ENCODE measurements around the gene ERO1B. TPM values are rescaled to one million over a fixed set of nuclear protein-coding genes. Genes with fewer than 3 reads are reported as not detected.
"Not testable (repeated sequence)": the region's sequence is repeated elsewhere in the genome, so short reads cannot be mapped to it uniquely, and the experiment has no call there.

The ERO1B gene
- total RNA-seq, 4 donors from 2014 or later, result 4.6 to 15.7 (median 8.5) TPM

GRCh38 chr1:236201786-236202185, 80.0 kb downstream of the ERO1B start:
- intact Hi-C loops (cut with DNase I; ENCODE audit: low total_unique reads) (no loop called here), in situ Hi-C loops (cut with MboI; ENCODE audit: low pct_ligation_motif_present in 1 of 4, low pct_unique_long_range_greater_than_20kb in 1 of 4, low sequenced_read_pairs in 3 of 4) (no loop called here)
- TF ChIP-seq EP300 (IDR thresholded peaks at IDR 0.05; ENCODE audit: low read depth) (no peak), POLR2A (IDR thresholded peaks at IDR 0.05) (no peak), POLR2AphosphoS5 (IDR thresholded peaks at IDR 0.05) (no peak), CTCF (IDR thresholded peaks at IDR 0.05) (no peak)
- no peak overlapping the region for H3K27ac ChIP-seq
- H3K27me3 ChIP-seq, result no peaks in the 10 kb centered on the region
- WGBS, 2 donors (ENCODE audit: low coverage in 1 of 2), result 93% methylated on average over 1 of the region's 1 CpG; no CpG with 5 or more reads in 1 of the 2 donors
- no peaks in the 10 kb centered on the region for H3K4me1 ChIP-seq
- H3K36me3 ChIP-seq, result peaks cover 0 to 40% (median 0%) of the 10 kb centered on the region in 4 donors
- no peak overlapping the region for H3K4me3 ChIP-seq
- H3K9me3 ChIP-seq, result peaks cover 17 to 28% of the 10 kb centered on the region in 2 donors
- no peak for DNase-seq

- DNase-seq, result no peak
- TF ChIP-seq CTCF (IDR thresholded peaks at IDR 0.05), result no peak
- no peak for TF ChIP-seq EP300 (IDR thresholded peaks at IDR 0.05; ENCODE audit: low read depth)
- TF ChIP-seq POLR2AphosphoS5 (IDR thresholded peaks at IDR 0.05), result no peak
- no peak for TF ChIP-seq POLR2A (IDR thresholded peaks at IDR 0.05)
- no peak overlapping the region for H3K4me3 ChIP-seq
- H3K27ac ChIP-seq, result no peak overlapping the region
- in situ Hi-C loops (cut with MboI; ENCODE audit: low pct_ligation_motif_present in 1 of 4, low pct_unique_long_range_greater_than_20kb in 1 of 4, low sequenced_read_pairs in 3 of 4) (no loop called here), intact Hi-C loops (cut with DNase I; ENCODE audit: low total_unique reads) (no loop called here)
- no peaks in the 10 kb centered on the region for H3K4me1 ChIP-seq
- no peaks in the 10 kb centered on the region for H3K27me3 ChIP-seq
- H3K36me3 ChIP-seq, result peaks cover 0 to 40% (median 0%) of the 10 kb centered on the region in 4 donors
- H3K9me3 ChIP-seq, result peaks cover 17 to 28% of the 10 kb centered on the region in 2 donors
Measured at GRCh38 chr1:236200925-236201324, 80.8 kb downstream of the ERO1B start.

- 80 to 91% methylated on average over 1 to 2 of the region's 2 CpGs for WGBS, 2 donors (ENCODE audit: low coverage in 1 of 2)
- Histone ChIP-seq H3K27me3 (no peaks in the 10 kb centered on the region), H3K27ac (no peak overlapping the region), H3K9me3 (peaks cover 0 to 6% of the 10 kb centered on the region in 2 donors), H3K4me1 (no peaks in the 10 kb centered on the region), H3K36me3 (peaks cover 0 to 16% (median 0%) of the 10 kb centered on the region in 4 donors), H3K4me3 (no peak overlapping the region)
- DNase-seq, result no peak
- intact Hi-C loops (cut with DNase I; ENCODE audit: low total_unique reads), result no loop called here
- no peak for TF ChIP-seq POLR2A (IDR thresholded peaks at IDR 0.05)
- TF ChIP-seq CTCF (IDR thresholded peaks at IDR 0.05), result no peak
- no peak for TF ChIP-seq EP300 (IDR thresholded peaks at IDR 0.05; ENCODE audit: low read depth)
- no peak for TF ChIP-seq POLR2AphosphoS5 (IDR thresholded peaks at IDR 0.05)
- in situ Hi-C loops (cut with MboI; ENCODE audit: low pct_ligation_motif_present in 1 of 4, low pct_unique_long_range_greater_than_20kb in 1 of 4, low sequenced_read_pairs in 3 of 4), result no loop called here
Measured at GRCh38 chr1:236193184-236193583, 88.6 kb downstream of the ERO1B start.

- not testable (repeated sequence) for DNase-seq
- H3K36me3 ChIP-seq, result peaks cover 0 to 15% (median 0%) of the 10 kb centered on the region in 4 donors
- WGBS, 2 donors (ENCODE audit: low coverage in 1 of 2), result 91 to 100% methylated on average over 1 of the region's 1 CpG
Measured at GRCh38 chr1:236188084-236188483, 93.7 kb downstream of the ERO1B start.

GRCh38 chr1:236186471-236186870, 95.3 kb downstream of the ERO1B start:
- H3K27ac ChIP-seq; in situ Hi-C loops (cut with MboI; ENCODE audit: low pct_ligation_motif_present in 1 of 4, low pct_unique_long_range_greater_than_20kb in 1 of 4, low sequenced_read_pairs in 3 of 4); H3K4me3 ChIP-seq; DNase-seq; H3K9me3 ChIP-seq; H3K4me1 ChIP-seq; H3K27me3 ChIP-seq; intact Hi-C loops (cut with DNase I; ENCODE audit: low total_unique reads): not testable (repeated sequence)
- WGBS, 2 donors (ENCODE audit: low coverage in 1 of 2), result 88 to 98% methylated on average over 1 to 2 of the region's 2 CpGs
- H3K36me3 ChIP-seq, result peaks cover 0 to 10% (median 0%) of the 10 kb centered on the region in 4 donors

More at GRCh38 chr1:236188084-236188483, 93.7 kb downstream of the ERO1B start:
- in situ Hi-C loops (cut with MboI; ENCODE audit: low pct_ligation_motif_present in 1 of 4, low pct_unique_long_range_greater_than_20kb in 1 of 4, low sequenced_read_pairs in 3 of 4); H3K9me3 ChIP-seq; H3K27ac ChIP-seq; H3K4me3 ChIP-seq; H3K4me1 ChIP-seq; intact Hi-C loops (cut with DNase I; ENCODE audit: low total_unique reads); H3K27me3 ChIP-seq: not testable (repeated sequence)
